ENCODE measurements around the gene SBSN.

Gene SBSN

GRCh38 chr19:35528218-35529038 lies at the start of gene SBSN:
Gene SBSN (minus strand): TSS chr19:35528311. CDS start chr19:35528281, 30 bp downstream.
- DNase-seq: no peak

GRCh38 chr19:35571406-35571965 lies 43.4 kb upstream of the SBSN start:
- DNase-seq: no peak

- no peak for DNase-seq
Observed at GRCh38 chr19:35569281-35569781, 41.2 kb upstream of the SBSN start.

GRCh38 chr19:35566738-35567137 lies 38.6 kb upstream of the SBSN start:
- no peak for DNase-seq

- DNase-seq: no peak
Observed at GRCh38 chr19:35565016-35565856, 37.1 kb upstream of the SBSN start.

GRCh38 chr19:35563207-35563829 lies 35.2 kb upstream of the SBSN start, which contains the start of gene ATP4A:
Gene ATP4A (minus strand): TSS chr19:35563658. CDS start chr19:35563629, 29 bp downstream.
- DNase-seq: no peak

- DNase-seq: no peak
Observed at GRCh38 chr19:35562776-35563175, 34.7 kb upstream of the SBSN start.

- DNase-seq: no peak
Observed at GRCh38 chr19:35562336-35562735, 34.2 kb upstream of the SBSN start.

- DNase-seq: no peak
Observed at GRCh38 chr19:35561436-35561835, 33.3 kb upstream of the SBSN start.

GRCh38 chr19:35560677-35561076 lies 32.6 kb upstream of the SBSN start:
- DNase-seq: no peak

GRCh38 chr19:35560271-35560670 lies 32.2 kb upstream of the SBSN start:
- no peak for DNase-seq

- DNase-seq: no peak
Observed at GRCh38 chr19:35559781-35560180, 31.7 kb upstream of the SBSN start.

- no peak for DNase-seq
Observed at GRCh38 chr19:35559281-35559659, 31.2 kb upstream of the SBSN start.

- DNase-seq: no peak
Observed at GRCh38 chr19:35558400-35559280, 30.5 kb upstream of the SBSN start.

GRCh38 chr19:35557539-35558399 lies 29.7 kb upstream of the SBSN start:
- peak; percentile 89 for DNase-seq

GRCh38 chr19:35556846-35557538 lies 28.9 kb upstream of the SBSN start:
- DNase-seq: no peak

- DNase-seq: no peak
Observed at GRCh38 chr19:35556025-35556590, 28.0 kb upstream of the SBSN start.

GRCh38 chr19:35555301-35556005 lies 27.3 kb upstream of the SBSN start:
- peak; percentile 47 for DNase-seq

- no peak for DNase-seq
Observed at GRCh38 chr19:35554076-35554475, 26.0 kb upstream of the SBSN start.
